ENCODE measurements around the gene RND3. TPM values are rescaled to one million over a fixed set of nuclear protein-coding genes. Genes with fewer than 3 reads are reported as not detected.

RND3 gene
- total RNA-seq, 2 experiments from 2014 or later, result not detected

DNA sequence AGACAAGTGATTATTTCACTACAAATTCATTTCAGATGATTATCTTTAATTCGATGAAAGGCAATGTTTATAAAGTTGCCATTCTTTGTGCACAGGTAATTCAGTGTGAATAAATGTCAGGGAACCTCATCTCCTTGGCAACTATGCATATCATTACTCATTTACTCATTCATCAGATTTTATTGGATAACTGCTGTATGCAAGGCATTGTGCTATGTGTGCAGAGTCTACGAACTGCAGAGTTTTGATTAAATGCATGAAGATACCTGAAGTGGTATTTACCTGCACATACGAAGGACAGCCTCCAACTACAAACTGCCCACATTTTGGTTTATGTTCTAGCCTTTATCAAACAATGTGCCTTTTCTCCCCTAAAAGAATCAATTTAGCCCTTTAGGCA, 3.5 kb downstream of the RND3 start:
- no peak for DNase-seq
- Mint-ChIP-seq H3K27ac (no peak overlapping the region), H3K4me3 (no peak overlapping the region), H3K27me3 (peaks cover 59% of the 10 kb centered on the region), H3K9me3 (peaks cover 2% of the 10 kb centered on the region), H3K36me3 (no peaks in the 10 kb centered on the region), H3K4me1 (peaks cover 9% of the 10 kb centered on the region)

DNA sequence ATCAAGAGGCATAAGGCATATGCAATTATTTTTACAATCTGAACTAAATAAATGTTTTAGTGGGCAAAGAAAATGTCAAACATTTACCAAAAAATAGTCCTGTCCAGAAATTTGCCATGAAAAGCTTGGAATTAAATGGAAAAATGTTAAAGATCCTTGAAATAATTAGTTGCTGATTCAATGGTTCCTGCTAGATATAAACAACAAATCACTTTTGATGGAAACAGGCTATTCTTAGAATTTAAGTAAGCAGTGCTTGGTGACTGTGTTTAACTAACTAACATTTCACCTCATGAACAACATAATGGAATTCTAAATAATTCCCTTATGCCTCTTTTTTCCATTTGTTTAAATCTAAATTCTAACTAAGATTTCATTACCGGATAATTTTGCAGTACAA, 3.9 kb downstream of the RND3 start:
- Mint-ChIP-seq H3K36me3 (no peaks in the 10 kb centered on the region), H3K4me3 (no peak overlapping the region), H3K27me3 (peaks cover 54% of the 10 kb centered on the region), H3K4me1 (peaks cover 9% of the 10 kb centered on the region), H3K27ac (no peak overlapping the region), H3K9me3 (peaks cover 2% of the 10 kb centered on the region)
- no peak for DNase-seq

DNA sequence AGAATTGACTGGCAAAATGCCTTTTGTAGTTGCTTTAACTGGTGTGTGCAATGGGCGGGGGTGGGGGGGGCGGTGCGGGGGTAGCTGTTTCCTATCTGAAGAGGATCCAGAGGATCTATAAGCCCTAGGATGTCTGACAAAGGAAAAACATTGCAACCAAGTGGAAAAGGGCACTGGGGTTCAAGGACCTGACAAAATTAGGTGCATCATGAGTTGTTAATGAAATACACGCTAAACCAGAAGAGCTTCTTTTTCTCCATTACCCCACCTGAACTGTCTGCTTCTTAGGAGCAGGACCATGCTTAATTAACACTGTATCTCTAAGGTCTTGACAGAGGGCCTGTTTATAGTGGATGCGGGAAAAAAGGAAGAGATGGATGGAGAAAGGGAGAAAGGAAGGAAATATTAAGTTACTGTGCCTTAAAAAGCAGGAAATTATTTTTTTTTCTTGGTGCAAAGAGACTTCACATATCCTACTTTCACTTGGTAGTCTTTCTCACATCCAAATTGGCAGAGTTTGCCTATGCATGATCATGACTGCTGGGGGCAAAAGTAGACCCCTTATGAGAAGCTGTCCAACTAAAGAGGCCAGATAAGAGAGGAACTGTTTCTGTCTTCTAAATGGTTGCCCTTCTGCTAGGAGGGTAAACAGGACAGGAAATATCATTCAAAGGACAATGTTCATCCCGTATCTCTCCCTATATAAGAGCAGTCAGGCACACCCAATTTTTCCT, 4.6 kb downstream of the RND3 start:
- no peak for DNase-seq
- Mint-ChIP-seq H3K27ac (no peak overlapping the region), H3K4me1 (peaks cover 9% of the 10 kb centered on the region), H3K4me3 (no peak overlapping the region), H3K9me3 (peaks cover 2% of the 10 kb centered on the region), H3K36me3 (no peaks in the 10 kb centered on the region), H3K27me3 (peaks cover 47% of the 10 kb centered on the region)

DNA sequence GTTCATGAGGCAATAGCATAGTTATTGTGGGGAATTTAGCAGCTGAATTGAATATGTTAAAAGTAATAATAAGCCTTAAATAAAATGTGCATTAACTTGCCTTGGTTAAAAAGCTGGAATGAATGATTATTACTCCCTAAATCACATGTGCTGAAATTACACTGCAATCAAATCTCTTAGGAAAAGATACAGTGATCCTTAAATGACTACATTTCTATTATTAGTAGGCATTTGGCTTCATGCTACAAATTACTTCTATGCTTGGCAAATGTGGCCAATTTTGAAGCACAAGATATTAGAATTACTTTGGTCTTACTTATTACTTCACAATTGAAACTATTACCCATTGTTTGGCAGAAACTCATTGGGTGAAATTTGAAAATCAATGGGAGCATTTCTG, 5.4 kb downstream of the RND3 start:
- Mint-ChIP-seq H3K9me3 (peaks cover 2% of the 10 kb centered on the region), H3K36me3 (no peaks in the 10 kb centered on the region), H3K4me1 (peaks cover 6% of the 10 kb centered on the region), H3K27me3 (peaks cover 40% of the 10 kb centered on the region), H3K27ac (no peak overlapping the region), H3K4me3 (no peak overlapping the region)
- DNase-seq, result no peak

DNA sequence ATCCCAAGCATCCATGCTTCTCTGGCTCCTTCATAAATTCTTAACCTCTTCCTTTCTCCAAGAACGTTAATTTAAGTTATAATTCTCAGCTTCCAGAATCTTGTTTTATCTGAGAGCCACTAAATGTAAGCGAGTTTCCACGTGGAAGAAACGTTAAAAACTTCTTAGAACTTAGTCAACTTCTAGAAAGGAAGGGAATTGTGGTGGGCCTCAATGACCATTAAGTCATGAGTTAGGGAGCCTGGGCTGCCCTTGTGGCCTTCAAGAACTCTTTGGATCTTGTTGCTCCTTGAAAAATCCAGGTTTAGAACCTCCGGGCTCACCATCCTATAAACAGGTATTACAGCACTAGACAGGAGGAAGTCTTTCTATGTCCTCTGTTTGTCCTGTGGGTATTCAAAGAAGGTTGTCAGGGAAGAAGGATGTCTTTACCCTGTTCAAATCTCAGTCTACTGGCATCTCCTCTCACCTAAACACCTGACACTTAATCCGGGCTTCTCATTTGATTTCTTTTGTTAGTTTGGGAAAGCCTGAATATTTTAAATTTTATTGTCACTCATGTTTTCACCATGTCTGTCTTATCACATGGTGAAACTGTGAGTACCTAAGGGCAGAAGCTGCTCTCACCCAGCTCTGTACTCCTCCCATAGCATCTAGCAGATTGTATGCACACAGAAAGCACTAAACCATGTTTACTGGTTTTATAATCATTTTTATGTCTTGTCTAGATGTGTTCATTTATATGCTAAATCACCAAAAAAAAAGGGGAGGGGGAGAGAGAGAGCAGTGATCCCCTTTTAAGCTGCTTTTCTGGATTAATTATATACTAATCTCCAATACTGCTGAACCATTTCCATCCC, 6.3 kb downstream of the RND3 start:
- DNase-seq, result no peak
- Mint-ChIP-seq H3K4me3 (no peak overlapping the region), H3K27ac (no peak overlapping the region), H3K27me3 (peaks cover 31% of the 10 kb centered on the region), H3K9me3 (no peaks in the 10 kb centered on the region), H3K4me1 (no peaks in the 10 kb centered on the region), H3K36me3 (no peaks in the 10 kb centered on the region)

DNA sequence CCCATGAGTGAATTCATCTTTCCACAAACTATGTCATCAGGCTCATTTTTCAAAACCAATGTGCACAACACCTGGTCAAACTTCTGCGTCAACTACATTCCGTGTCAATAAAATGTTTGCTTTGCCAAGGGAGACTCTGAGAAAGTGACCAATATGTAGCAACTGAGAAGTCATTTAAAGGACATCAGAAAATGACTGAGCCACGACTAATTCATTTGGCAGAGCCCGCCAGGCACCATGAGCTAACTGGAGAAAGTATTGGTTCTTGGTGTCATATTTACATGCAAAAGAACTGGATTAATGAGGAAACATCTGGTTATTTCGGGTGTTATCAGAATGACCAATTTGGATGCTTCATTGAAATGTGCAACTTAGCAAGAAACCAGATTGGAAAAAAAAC, 7.2 kb downstream of the RND3 start:
- Mint-ChIP-seq H3K4me1 (no peaks in the 10 kb centered on the region), H3K27me3 (peaks cover 21% of the 10 kb centered on the region), H3K4me3 (no peak overlapping the region), H3K9me3 (no peaks in the 10 kb centered on the region), H3K36me3 (no peaks in the 10 kb centered on the region), H3K27ac (no peak overlapping the region)
- DNase-seq, result no peak

DNA sequence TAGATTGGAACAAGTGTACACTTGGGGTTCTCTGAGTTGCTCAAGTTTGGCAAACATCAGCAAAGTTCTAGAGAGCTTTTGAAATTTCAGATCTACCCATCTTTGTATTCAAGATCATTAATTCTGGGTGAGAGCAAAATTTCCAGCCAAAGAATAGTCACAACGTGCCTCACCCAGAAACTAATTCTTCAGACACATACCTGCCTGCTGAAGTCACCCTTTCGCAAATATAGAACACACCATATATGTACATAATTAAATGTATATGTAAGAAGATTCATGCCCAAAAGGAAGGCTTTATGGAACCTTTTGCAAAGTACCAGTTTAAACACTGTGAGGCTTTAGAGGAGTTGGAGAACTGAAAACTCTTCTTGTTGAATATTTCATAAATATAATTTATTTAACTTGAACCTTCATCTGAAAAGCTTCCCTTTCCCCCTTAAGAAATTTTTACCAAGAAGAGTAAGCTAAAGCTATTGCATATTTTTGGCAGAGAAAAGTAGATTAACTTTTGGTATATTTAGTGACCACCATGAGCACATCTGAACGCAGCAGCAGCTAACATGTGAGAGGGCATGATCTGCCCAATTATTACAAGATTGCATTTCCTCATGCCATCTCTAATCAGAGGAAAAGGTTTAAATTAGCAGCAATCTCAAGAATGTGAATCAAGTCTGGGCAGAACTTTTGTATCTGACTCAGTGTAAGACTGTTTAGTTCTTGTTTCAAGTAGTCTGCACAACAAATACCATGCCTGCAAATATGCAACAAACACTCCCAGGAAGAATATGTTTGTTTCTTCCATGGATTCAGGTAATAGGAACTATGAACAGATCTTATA, 8.2 kb downstream of the RND3 start:
- DNase-seq, result no peak
- H3K9me3 Mint-ChIP-seq, result no peaks in the 10 kb centered on the region
- H3K27ac Mint-ChIP-seq, result no peak overlapping the region
- H3K4me3 Mint-ChIP-seq, result no peak overlapping the region
- no peaks in the 10 kb centered on the region for H3K36me3 Mint-ChIP-seq
- H3K4me1 Mint-ChIP-seq, result no peaks in the 10 kb centered on the region
- H3K27me3 Mint-ChIP-seq, result peaks cover 13% of the 10 kb centered on the region

DNA sequence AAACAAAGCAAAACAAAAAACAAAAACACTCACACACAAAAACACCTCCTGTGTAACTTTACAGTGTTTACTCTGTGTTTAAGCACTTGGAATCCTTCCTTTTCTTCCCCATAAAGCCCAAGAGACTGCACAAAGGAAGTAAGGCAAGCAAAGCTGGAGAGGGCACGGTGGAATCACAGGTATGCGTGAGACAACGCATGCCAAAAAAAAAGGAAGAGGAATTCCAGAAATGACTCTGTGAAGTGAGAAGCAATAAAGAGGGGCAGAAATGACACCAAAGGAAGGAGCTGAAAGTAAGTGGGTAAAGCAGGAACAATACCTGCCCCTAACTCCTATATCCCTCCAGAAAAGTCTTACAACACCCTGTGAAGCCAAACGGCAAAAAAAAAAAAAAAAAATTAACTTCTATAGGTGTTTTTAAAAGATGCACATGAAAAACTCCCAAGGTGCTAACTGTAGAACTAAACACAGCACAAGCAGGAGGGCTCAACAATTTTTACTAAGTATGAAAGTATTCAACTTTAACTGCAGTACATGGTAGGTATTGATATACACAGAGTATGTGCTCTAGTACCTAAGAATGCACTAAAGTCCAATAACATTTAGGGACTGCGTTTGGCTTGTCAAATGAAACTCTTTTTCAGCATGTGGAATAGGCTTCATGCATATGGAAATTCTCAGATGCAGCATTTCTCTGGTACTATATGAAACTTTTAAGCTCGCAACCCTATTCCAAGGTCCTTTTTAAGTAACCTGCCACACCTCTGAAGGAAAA, 9.1 kb downstream of the RND3 start:
- no peaks in the 10 kb centered on the region for H3K4me1 Mint-ChIP-seq
- DNase-seq, result no peak
- H3K4me3 Mint-ChIP-seq, result no peak overlapping the region
- no peaks in the 10 kb centered on the region for H3K9me3 Mint-ChIP-seq
- H3K36me3 Mint-ChIP-seq, result no peaks in the 10 kb centered on the region
- H3K27ac Mint-ChIP-seq, result no peak overlapping the region
- peaks cover 11% of the 10 kb centered on the region for H3K27me3 Mint-ChIP-seq

DNA sequence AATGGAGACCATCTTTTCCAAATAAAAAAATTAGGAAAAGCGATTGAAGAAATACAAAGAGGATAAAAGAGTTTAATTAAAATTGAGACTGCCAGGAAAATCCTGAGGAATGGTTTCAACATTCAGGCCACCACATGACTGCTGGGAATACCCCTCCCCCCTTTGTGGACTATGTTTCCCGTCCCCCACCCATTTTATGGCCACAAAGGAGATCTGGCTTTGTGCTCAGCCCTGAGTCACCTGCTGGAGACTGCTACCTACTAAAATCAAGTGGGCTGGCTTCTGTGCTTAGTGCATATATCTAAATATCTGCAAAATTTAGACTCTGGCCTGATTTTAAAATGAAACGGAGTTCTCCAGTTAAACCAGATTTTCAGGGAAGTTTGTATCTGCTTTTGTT, 10.1 kb downstream of the RND3 start:
- Mint-ChIP-seq H3K4me1 (no peaks in the 10 kb centered on the region), H3K4me3 (no peak overlapping the region), H3K27ac (no peak overlapping the region), H3K27me3 (peaks cover 6% of the 10 kb centered on the region), H3K36me3 (no peaks in the 10 kb centered on the region), H3K9me3 (no peaks in the 10 kb centered on the region)
- DNase-seq, result no peak

DNA sequence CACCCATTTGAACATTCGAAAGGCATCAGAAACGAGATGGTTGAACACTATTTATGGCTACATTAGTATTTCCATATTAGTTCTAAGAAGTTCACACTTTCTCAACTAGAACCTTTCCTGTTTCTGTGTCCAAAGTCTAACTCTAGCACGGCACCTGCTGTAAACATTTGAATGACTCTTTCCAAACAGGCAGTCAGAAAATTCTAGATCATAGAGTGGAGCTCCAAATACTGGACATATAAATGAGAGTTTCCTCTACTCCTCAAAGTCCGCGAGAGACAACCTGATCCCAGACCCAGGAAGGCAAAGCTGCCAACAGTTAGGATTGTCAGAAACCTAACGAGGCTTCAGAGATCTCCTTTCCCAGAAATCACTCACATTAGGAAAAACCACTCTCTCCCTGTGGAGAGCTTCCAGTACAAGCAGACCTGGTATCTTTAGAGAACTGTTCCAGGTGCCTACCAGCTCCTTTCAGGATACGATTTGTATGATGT, 10.6 kb downstream of the RND3 start:
- Mint-ChIP-seq H3K27me3 (peaks cover 6% of the 10 kb centered on the region), H3K27ac (no peak overlapping the region), H3K36me3 (no peaks in the 10 kb centered on the region), H3K4me3 (no peak overlapping the region), H3K9me3 (no peaks in the 10 kb centered on the region), H3K4me1 (no peaks in the 10 kb centered on the region)
- no peak for DNase-seq

DNA sequence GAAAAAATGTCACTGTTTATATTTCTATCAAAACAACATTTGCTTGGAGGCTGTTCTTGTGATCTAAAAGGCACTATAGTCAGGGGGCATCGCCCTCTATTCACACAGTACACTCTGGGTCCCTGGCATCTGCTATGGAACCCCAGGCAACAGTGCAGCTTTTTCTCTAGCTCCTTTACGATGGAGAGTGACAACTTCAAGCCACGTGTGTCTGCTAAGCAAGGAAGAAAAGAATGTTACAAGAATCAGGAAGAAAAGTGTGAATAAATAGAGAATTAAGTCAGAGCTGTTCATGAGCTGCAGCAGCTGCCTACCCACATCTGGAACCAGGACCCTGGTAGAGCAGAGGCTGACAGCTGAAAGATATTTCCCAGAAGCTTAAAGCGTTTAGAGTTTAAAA, 11.2 kb downstream of the RND3 start:
- Mint-ChIP-seq H3K36me3 (no peaks in the 10 kb centered on the region), H3K27me3 (peaks cover 6% of the 10 kb centered on the region), H3K27ac (no peak overlapping the region), H3K4me1 (no peaks in the 10 kb centered on the region), H3K4me3 (no peak overlapping the region), H3K9me3 (no peaks in the 10 kb centered on the region)
- no peak for DNase-seq

DNA sequence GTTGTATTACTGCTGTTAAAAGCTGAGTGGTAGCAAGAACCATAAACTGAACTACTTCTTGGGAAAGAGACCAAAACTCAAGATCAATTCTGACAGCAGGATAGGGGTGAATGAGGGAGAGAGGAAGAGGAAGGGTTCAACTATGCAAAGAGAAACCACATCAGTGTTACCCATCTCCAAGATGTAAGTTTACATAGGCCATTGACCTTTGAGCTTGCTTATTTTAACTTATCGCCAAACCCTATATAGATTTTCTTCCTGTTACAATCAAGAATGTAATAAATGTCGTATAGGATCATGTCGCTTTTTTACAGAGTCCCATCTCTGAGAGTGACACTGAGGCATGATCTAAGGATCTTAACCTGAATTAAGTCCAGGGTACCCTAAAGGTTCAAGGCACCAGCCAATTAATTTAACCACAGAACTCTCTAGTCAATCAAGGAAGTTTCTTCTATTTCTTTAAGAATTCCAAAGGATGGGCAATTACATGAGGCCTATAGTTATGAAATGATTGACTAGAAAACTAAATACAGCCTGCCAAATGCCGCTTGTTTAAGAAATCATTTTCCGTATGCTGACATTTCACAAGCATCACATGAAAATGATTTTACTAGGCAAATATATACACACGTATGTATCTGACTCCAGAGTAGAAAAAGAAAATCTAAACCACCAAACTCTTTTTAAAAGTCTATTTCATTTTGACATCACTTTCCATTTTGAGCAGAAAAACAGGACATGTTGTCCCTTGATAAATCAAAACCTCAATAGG, 11.8 kb downstream of the RND3 start:
- H3K4me1 Mint-ChIP-seq, result no peaks in the 10 kb centered on the region
- H3K9me3 Mint-ChIP-seq, result no peaks in the 10 kb centered on the region
- no peak overlapping the region for H3K4me3 Mint-ChIP-seq
- H3K27me3 Mint-ChIP-seq, result peaks cover 6% of the 10 kb centered on the region
- no peak for DNase-seq
- H3K27ac Mint-ChIP-seq, result no peak overlapping the region
- H3K36me3 Mint-ChIP-seq, result no peaks in the 10 kb centered on the region

DNA sequence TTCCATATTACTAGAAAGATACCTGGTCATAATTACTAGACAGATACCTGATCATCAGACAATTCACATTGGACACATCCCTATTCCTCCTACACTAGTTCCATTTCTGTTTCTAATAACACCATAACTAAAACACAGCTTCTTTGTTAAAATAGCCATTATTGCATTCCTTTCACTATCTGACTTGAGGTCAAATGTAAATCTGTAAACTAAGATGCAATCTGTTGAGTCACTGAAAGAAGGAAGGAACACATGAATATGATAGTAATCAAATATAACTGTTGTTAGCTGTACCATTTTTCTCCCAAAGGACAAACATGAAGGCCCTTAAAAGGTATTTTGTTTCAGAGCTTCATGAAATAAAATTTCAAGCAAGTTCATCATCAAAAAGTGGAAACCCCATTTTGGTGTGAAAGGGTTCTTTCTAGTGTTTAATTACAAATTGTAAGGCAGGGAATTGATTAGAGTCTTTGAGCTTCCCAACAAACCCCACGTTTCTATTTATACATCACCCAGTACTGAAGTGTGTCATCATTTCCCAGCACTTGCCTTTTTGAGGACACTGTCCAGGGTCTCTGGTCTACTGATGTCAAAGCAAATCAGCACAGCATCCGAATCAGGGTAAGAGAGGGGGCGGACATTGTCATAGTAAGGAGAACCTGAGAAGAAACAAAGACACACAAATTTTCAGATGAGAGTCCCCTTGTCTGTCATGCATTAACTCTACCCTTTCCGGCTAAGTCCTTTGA, 13.0 kb downstream of the RND3 start:
- no peak overlapping the region for H3K27ac Mint-ChIP-seq
- no peaks in the 10 kb centered on the region for H3K9me3 Mint-ChIP-seq
- no peaks in the 10 kb centered on the region for H3K36me3 Mint-ChIP-seq
- H3K27me3 Mint-ChIP-seq, result peaks cover 6% of the 10 kb centered on the region
- DNase-seq, result no peak
- H3K4me1 Mint-ChIP-seq, result no peaks in the 10 kb centered on the region
- H3K4me3 Mint-ChIP-seq, result no peak overlapping the region
